ENCODE measurements around the gene SPRYD3. TPM values are rescaled to one million over a fixed set of nuclear protein-coding genes. Genes with fewer than 3 reads are reported as not detected.
A peak's percentile ranks its signal among the peaks of the same experiment; 100 is the strongest.

Gene SPRYD3
- total RNA-seq, 2 donors from 2014 or later: 30.7 to 34.9 TPM

GRCh38 chr12:53067074-53067992, 11.9 kb downstream of the SPRYD3 start:
- no peak for ATAC-seq

DNA sequence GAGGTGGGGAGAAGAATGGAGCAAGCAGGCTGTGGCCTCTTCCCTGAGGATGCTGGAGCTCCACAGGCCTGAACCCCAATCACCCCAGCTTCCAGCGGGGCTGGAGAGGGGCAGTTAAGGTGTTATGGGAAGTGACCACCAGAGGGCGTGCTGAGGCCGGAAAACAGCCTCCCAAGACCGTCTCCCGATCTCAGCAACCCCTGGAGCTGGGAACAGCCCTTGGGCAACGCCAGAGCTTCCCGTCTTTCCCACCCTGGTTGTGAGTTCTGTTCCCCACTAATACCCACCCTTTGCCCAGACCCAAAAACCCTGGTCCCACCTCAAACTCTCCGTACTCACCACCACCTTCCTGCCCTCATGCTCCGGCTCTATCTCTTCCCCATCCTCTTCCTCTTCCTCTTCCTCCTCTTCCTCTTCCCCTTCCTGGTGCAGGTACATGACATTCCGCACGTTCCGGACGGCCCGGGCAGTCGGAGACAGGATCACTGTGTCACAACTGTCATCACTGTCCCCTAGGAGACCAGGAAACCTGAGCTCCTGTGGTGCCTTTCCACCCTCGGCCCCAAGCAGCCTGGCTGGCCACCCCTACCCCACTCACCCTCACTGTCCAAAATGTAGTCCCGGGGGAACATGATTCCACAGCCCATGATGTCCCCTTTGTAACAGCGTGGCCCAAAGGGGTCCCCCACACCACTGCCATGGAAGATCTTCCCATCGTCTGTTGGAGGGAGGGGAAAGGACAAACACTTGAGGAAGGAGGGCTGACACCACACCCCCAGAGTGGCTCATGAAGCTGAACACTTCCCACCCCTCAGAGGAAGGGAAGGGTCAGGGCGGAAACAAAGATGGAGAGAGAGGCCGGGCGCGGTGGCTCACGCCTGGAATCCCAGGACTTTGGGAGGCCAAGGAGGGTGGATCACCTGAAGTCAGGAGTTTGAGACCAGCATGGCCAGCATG, 12.9 kb downstream of the SPRYD3 start:
- peak; percentile 71 to 83 for DNase-seq
- intact Hi-C loops (cut with DNase I, micrococcal nuclease): loop anchor here in 1 of 2 donors (10.0 kb wide), 1 partner anchor 129 kb away; no protein-coding TSS in a partner anchor
- peak; percentile 51 for ATAC-seq

More at GRCh38 chr12:53067074-53067992, 11.9 kb downstream of the SPRYD3 start:
- intact Hi-C loops (cut with DNase I, micrococcal nuclease): loop anchor here in 1 of 2 donors (10.0 kb wide), 1 partner anchor 127 kb away; no protein-coding TSS in a partner anchor
- DNase-seq: no peak

DNA sequence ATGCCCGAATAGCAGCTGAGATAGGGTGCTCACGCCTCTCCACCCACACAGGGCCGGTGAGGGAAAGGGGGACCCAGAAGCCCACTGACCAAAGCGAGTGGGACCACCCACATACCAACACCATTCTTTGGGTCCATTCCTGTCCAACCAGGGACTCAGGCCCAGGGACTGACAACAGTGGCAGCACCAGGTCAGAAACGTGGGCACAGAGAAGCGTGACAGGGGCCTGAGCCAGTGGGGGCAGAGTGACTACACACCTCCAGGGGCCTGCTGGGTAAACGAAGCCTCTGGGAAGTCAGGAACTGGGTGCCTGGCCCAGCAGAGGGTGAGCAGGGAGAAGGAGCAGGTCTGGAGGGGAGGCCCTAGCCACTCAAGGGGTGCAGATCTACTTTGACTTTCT, 13.7 kb downstream of the SPRYD3 start:
- intact Hi-C loops (cut with DNase I, micrococcal nuclease): loop anchor here in 1 of 2 donors (10.0 kb wide), 1 partner anchor 129 kb away; no protein-coding TSS in a partner anchor
- ATAC-seq: no peak
- DNase-seq: peak in 1 of 2 donors; percentile 25

DNA sequence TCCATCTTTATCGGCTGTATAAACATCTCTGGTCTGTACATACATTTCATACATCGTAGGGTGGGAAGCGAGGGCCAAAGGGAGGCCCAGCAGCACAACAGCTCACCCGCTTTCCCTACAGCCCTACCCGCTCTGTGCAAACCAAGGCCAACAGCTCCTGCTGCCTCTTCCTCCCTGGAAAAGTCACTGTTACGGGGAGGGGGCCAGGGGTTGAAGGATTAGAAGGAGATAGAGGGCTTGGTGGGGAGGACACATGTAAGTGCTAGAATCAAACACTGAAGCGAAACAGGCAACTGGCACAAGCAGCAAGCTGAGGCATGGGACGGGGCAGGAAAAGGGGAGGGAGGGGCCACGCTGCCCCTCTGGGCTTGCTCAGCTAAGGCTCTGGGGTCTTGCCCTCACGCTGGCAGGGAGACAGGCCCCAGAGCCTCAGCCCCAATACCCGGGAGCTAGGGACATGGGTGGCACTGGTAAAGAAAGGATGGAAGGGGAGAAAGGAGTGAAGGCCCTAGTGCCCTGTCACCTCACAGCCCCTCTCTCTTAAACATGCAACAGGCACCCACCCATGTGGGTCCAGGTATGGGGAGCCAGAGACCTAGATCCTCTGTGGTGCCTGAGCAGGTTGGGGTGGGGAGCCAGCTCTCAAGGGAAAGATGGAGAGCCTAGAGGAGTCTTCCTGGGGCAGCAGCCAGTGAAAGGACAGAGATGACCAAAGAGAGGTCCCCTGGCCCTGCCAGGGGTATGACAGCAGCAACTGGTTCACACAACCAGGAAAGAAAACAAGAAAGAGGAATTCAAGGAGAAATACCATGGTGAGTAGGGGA, 14.4 kb downstream of the SPRYD3 start:
- intact Hi-C loops (cut with DNase I, micrococcal nuclease): loop anchor here in 1 of 2 donors (5.0 to 10.0 kb wide), 2 partner anchors 32 to 130 kb away; partner anchors contain the start of gene IGFBP6
- no peak for ATAC-seq
- peak in 1 of 2 donors; percentile 22 for DNase-seq

DNA sequence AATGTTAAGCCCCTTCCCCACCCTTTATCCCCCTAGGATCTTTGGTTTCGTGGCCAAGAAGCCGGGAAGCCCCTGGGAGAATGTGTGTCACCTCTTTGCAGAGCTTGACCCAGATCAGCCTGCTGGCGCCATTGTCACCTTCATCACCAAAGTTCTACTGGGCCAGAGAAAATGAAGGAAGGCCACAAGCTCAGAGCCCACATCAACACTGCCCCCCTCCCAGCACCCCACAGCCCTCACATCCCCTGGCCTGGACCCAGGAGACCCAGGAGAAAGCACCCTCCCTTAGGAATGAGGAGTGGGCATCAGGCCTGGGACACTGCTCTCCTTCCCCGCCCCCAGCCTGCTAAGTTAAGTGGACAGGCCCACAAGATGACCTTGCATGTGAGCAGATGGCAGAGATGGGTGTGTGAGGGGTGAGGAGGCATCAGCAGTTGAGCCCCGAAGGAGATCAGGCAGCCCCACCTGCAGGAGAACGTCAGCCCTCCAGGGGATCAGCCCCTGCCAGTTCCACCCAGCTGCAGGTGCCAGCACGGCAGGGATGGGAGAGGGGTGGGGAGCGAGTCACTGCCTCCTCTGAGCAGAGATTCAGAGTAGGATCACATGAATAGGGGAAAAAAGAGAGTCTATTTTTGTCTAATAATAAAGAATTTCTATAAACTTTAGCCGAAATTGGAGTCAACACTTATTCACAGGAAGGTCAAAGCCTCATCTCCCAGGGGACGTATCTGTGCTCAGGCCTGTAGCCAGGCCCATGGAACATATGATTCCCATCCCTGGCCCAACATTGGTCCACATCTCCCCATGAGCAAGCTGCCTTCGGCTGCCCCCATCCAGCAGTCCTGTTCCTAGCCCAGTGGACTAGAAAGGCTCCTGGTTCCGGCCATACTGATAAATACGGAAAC, 15.2 kb downstream of the SPRYD3 start:
- intact Hi-C loops (cut with DNase I, micrococcal nuclease): loop anchor here in 1 of 2 donors (5.0 to 10.0 kb wide), 2 partner anchors 33 to 131 kb away; partner anchors contain the start of gene IGFBP6
- DNase-seq (peak in 1 of 2 donors; percentile 36), ATAC-seq (no peak)

- peak in 1 of 2 donors; percentile 24 for DNase-seq
- intact Hi-C loops (cut with DNase I, micrococcal nuclease): loop anchor here in 1 of 2 donors (5.0 to 10.0 kb wide), 2 partner anchors 34 to 132 kb away; partner anchors contain the start of gene IGFBP6
- no peak for ATAC-seq
Measured at GRCh38 chr12:53062977-53063707, 16.0 kb downstream of the SPRYD3 start.

DNA sequence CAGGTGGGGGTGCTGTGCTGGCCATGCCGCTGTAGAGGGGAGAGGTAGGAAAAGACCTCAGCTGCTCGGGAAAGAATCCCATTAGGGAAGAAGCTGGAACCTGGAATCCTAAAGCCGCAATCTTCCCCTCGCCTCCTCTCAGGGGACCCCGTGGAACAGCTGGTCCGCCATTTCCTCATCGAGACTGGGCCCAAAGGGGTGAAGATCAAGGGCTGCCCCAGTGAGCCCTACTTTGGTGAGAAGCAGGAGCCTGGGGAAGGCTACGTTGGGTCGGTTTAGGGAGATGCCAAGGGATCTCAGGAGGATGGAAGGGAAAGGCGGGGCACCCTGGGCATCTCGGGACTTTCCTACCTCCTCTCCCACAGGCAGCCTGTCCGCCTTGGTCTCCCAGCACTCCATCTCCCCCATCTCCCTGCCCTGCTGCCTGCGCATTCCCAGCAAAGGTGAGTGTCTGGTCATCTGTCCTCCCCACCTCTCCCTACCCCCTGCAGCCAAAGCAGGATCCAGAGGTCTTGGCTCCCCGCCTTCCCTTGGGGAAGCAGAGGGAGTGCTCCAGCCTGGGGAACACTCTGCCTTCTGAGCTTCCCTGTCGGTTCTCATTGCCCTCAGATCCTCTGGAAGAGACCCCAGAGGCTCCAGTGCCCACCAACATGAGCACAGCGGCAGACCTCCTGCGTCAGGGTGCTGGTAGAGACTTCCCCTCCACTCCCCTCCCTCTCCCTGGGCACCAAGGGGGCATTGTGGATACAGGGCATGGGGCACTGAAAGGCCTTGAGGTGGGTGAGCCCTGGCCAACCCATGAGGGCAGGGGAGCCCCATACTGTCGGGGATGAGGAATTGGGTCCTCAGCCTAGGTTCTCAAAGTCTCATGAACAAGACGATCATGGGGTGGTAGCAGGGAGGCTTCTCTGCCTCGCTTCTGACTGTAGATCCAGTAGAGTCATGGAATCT, 16.9 kb downstream of the SPRYD3 start:
- peak; percentile 3 for ATAC-seq
- DNase-seq: peak in 1 of 2 donors; percentile 27
- intact Hi-C loops (cut with DNase I, micrococcal nuclease): loop anchor here in 1 of 2 donors (5.0 to 10.0 kb wide), 2 partner anchors 35 to 133 kb away; partner anchors contain the start of gene IGFBP6

GRCh38 chr12:53061404-53062010, 17.7 kb downstream of the SPRYD3 start:
- DNase-seq (peak; percentile 79 to 87), ATAC-seq (peak; percentile 78)
- intact Hi-C loops (cut with DNase I, micrococcal nuclease): loop anchor here in 1 of 2 donors (5.0 to 10.0 kb wide), 2 partner anchors 36 to 133 kb away; partner anchors contain the start of gene IGFBP6

DNA sequence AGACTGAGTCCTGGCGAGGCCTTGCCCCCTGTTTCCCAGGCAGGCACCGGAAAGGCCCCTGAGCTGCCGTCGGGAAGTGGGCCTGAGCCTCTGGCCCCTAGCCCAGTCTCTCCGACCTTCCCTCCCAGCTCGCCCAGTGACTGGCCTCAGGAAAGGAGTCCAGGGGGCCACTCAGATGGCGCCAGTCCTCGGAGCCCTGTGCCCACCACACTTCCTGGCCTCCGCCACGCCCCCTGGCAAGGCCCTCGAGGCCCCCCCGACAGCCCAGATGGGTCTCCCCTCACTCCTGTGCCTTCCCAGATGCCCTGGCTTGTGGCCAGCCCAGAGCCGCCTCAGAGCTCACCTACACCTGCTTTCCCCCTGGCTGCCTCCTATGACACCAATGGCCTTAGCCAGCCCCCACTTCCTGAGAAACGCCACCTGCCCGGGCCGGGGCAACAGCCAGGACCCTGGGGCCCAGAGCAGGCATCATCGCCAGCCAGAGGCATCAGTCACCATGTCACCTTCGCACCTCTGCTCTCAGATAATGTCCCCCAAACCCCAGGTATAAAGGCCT, 18.4 kb downstream of the SPRYD3 start:
- intact Hi-C loops (cut with DNase I, micrococcal nuclease): loop anchor here in 1 of 2 donors (5.0 to 10.0 kb wide), 2 partner anchors 37 to 134 kb away; partner anchors contain the start of gene IGFBP6
- DNase-seq (peak; percentile 37 to 46), ATAC-seq (peak; percentile 17)

DNA sequence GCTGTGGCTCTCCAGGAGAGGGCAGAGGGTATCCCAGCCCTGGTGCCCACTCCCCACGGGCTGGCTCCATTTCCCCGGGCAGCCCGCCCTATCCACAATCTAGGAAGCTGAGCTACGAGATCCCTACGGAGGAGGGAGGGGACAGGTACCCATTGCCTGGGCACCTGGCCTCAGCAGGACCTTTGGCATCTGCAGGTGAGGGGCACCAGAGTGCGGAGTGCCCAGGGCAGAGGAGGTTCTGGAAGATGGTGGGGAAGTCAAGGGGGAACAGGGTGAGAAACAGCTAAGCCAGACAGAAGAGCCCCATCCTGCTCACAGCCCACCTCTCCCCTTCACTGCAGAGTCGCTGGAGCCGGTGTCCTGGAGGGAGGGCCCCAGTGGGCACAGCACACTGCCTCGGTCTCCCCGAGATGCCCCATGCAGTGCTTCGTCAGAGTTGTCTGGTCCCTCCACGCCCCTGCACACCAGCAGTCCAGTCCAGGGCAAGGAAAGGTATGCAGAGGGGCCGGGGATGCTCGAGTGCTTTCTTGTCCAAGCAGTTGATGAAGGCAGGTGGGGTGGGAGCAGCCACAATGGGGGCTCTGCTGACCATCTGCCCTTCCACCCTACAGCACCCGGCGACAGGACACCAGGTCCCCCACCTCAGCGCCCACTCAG, 19.0 kb downstream of the SPRYD3 start:
- ATAC-seq: no peak
- intact Hi-C loops (cut with DNase I, micrococcal nuclease): loop anchor here in 1 of 2 donors (5.0 to 10.0 kb wide), 2 partner anchors 37 to 135 kb away; partner anchors contain the start of gene IGFBP6
- peak in 1 of 2 donors; percentile 21 for DNase-seq

- DNase-seq: peak in 1 of 2 donors; percentile 24
- intact Hi-C loops (cut with DNase I, micrococcal nuclease): loop anchor here in 1 of 2 donors (5.0 to 10.0 kb wide), 2 partner anchors 38 to 135 kb away; partner anchors contain the start of gene IGFBP6
- ATAC-seq: no peak
Measured at GRCh38 chr12:53059434-53060063, 19.6 kb downstream of the SPRYD3 start.

GRCh38 chr12:53058674-53059433, 20.3 kb downstream of the SPRYD3 start:
- DNase-seq: peak in 1 of 2 donors; percentile 24
- no peak for ATAC-seq
- intact Hi-C loops (cut with DNase I, micrococcal nuclease): no loop called here
